HG03159 (cell line): ENCODE data around the gene CRBN.

Experiments
- ATAC-seq: cut with Tn5 transposase; IDR thresholded peaks from one replicate; pipeline ENCODE4 v1.9.1; 2021; ENCODE audit warnings: mild to moderate bottlenecking, moderate library complexity; ENCODE audit not compliant: unreplicated experiment

The CRBN gene

DNA sequence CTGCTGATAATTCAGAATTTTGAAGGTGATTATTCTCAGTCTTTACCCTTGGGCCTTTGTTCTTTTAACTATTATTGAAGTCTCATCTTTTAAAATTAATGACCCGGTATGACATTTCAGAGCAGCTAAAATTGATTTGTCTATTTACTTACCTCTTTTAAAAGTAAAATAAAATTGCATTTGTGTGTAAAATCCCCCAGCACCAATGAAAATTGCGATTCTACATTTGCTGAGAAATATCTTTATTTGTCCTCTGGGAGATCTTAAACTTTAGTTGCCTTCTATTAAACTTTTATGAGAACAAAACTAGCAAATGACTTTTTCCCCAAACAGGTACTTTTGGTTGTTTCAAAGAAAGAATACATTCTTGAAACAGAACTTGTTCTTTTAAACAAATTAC is 61.8 kb downstream of the CRBN start:
- ATAC-seq: no peak

DNA sequence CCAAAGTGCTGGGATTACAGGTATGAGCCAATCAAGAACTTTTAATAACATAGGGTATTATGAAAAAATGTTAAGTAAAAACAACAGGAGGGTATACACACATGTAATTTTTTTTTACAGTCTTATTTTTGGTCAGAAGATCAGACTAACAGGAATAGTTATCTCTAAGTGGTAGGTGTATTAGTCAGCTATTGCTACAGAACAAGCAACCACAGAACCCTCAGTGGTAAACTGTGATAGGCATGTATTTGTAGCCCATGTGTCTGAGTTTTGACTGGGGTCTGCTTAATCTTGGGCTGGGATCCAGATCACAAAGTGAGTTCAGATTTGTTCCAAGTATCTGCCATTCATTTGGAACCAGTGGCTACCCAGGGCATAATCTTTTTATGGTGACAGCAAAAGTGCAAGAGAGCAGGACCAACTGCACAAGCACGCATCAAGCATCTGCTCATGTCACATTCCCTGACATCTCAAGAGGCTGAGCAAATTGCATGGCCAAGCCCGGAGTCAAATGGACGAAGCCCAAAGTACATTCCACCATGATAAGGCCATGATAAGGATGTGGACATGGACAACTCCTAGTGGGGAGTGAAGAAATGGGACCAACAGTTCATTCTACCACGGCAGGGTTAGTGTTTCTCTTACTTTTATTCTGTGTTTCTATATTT is 66.3 kb downstream of the CRBN start:
- ATAC-seq: no peak

DNA sequence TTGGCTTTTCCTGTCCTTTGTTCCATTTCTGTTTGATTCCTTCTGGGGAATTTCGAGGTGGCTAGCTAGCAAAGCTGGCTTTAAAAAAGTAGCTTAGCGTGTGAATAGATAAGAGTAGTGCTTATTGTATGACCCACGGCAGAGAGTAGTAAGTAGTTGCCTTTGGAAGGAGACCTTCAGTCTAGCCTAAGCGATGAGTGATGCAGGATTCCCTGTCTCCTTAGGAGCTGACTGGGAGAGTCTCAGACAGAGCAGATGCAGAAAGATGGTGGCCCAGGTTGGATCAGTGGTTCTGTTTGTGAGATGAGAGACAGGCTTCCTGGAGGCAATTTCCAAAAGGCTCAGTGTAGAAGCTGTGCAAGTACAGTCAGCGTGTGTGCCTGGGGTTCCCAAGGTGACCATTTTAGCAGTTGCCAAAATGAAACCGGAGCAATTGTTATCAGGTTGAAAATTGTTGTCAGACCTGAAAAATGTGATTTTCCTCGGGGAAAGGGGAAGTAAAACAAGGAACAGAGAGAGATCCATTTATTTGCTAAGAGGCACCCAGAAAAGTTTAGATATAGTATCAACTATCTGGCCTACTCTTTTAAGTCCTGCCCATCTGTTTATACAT is 68.6 kb downstream of the CRBN start:
- peak; percentile 36 for ATAC-seq

DNA sequence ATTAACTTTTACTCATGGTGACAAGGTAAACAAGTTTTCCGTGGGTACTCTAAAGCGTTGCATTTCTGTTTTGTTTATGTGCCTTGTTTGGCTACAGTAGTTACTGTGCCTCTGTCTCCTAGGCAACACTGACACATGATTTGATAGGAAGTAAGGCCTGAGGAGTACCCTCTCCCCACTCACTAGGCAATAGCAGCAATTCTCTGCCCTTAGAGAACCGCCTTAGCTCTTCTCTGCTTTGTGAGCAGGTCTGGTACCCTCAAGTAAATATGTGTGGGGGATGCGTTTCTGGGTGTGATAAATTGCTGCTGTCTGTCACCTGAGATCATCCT is 69.2 kb downstream of the CRBN start, which contains the start of gene IL5RA:
Gene IL5RA (minus strand): TSS at position 76 of the 332 bp plus-strand sequence. CDS start 5,390 bp downstream, outside the sequence.
- ATAC-seq: peak; percentile 60

DNA sequence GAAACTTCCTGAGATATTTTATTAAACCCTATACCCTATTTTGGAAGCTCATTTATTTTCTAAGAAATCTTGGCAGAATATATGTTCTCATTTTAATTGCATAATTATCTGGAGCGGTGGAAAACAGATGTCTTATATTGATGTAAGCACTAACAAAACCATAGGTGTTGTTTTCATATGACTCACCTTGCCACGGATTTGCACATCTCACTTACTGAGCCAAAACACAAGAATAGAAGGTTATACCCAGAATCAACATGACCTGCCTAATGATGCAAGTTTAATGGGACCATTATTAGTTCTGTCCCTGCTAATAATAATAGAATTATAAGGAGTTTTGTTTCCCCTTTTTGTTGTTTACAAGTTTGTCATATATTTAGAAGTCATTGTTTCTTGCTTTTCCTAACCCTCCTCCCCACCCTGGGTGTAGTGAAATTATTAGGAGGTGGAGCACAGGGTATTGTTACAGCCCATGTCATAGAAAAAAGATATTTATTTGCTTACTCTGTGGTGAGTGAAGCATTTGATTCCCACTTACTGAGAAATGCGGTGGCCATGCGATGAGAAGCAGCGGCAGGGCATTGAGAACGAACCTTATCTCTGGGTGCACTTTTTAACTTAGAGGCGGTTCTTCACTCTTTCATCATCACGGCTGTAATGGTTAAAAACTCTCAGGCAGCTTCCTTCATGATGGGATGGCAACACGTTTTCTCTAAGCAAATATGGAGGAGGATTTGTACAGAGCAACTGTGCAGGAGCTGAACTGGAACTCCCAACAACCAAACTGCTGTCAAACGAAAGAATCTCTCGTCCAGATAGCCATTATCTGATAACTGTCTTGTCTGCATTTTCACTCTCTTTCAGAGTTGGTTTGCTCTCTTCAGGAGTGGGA is 69.8 kb downstream of the CRBN start:
- peak; percentile 74 for ATAC-seq

DNA sequence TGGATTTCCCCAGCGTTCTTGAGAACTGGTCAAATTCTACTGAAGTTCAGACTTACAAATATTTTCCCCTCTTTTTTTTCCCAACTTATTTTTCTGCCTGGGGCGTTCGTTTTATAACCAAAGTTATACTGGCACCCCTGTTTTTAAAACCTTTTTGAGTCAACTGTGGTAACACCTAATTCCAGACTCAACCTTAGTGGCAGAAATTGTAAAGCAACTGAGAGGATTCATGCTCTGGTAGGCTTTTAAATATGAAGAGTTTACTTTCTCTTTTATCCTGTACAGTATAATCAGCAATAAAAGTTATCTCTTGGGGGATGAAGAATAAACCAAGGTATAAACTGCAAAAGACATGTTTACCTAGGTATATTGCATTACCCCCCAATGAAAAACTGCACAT is 71.6 kb downstream of the CRBN start:
- peak; percentile 38 for ATAC-seq

DNA sequence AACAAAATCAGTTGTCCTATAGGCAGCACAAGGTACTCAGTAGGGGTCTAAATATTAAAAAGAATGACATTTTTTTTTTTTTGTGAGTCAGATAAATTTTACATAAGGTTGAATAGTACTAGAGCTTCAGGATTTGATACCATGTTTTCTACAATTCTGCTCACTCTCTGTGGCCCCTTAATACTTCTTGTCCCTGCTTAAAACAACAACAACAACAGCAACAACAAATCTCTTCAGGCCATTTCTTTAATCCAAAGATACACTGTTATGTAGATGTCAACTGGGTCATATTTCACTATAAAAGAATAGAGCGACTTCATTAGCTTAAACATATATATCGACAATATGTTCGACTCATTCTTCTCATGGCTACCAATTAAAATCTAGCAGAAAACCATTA is 72.3 kb downstream of the CRBN start:
- ATAC-seq: no peak

GRCh38 chr3:3105815-3106214 is 73.7 kb downstream of the CRBN start:
- no peak for ATAC-seq

DNA sequence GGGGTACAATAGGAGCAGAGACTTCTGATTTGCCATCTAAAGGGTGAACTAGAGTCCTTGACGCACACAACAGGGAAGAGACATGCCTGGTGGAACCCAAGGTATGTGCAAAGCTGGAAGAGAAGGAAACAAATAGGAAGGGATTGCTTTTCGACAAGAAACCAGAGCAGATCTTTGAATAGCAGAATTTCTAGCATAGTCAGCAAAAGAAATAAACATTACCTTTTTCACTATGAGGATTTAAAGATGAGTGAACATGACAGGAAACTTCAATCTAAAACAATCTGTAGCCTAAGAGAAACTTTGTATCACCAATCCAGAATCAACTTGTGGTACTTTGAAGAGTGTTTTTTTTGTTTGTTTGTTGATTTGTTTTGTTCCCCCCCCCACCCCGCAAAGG is 74.2 kb downstream of the CRBN start:
- ATAC-seq: no peak

GRCh38 chr3:3102751-3103150 is 76.7 kb downstream of the CRBN start:
- ATAC-seq: no peak

- ATAC-seq: peak; percentile 63
Measured at GRCh38 chr3:3101660-3102458, 77.6 kb downstream of the CRBN start.
